Measurements from ENCODE around the gene ENOX1. TPM values are rescaled to one million over a fixed set of nuclear protein-coding genes. Genes with fewer than 3 reads are reported as not detected.

The ENOX1 gene
- total RNA-seq, 1 experiment from 2014 or later, result 0.35 TPM

DNA sequence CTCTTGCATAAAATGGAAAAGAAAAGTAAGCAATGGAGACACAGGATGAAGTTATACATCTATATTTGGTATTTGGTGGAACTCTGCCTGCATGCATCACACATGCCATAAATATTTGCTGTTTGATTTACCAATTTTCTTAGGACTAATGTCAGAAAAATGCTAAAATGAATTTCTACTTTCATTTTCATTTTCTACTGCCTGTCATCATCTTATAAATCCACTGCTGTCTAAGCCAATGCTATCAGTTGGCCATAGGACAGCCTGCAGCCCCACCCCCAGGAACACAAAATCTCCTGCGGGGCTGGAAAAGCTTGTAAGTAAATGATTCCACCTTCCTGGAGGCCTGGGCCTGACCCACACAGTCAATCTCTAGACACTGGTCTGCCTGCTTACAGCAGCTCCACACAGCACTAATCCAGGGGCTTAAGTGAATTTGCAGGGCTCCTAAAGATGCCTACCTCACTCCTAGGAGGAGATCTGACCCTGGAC, 122.0 kb downstream of the ENOX1 start:
- ChIA-PET POLR2A (ENCODE audit: unreplicated experiment) (interaction anchor here (0.6 kb wide), 2 partner anchors 519 to 1605 kb away, joined by 3 to 5 read pairs; no protein-coding TSS in a partner anchor), CTCF (no interaction called here)
- H3F3A ChIP-seq (ENCODE audit: insufficient read depth, low read depth), result no peaks in the 10 kb centered on the region
- TF ChIP-seq, protein P1, sequence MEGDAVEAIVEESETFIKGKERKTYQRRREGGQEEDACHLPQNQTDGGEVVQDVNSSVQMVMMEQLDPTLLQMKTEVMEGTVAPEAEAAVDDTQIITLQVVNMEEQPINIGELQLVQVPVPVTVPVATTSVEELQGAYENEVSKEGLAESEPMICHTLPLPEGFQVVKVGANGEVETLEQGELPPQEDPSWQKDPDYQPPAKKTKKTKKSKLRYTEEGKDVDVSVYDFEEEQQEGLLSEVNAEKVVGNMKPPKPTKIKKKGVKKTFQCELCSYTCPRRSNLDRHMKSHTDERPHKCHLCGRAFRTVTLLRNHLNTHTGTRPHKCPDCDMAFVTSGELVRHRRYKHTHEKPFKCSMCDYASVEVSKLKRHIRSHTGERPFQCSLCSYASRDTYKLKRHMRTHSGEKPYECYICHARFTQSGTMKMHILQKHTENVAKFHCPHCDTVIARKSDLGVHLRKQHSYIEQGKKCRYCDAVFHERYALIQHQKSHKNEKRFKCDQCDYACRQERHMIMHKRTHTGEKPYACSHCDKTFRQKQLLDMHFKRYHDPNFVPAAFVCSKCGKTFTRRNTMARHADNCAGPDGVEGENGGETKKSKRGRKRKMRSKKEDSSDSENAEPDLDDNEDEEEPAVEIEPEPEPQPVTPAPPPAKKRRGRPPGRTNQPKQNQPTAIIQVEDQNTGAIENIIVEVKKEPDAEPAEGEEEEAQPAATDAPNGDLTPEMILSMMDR (conservative IDR thresholded peaks at IDR 0.05), result no peak
- no peak for TF ChIP-seq EZH2 (IDR thresholded peaks at IDR 0.05; ENCODE audit: low read depth)
- H3K4me3 ChIP-seq, result no peak overlapping the region
- no peaks in the 10 kb centered on the region for H3K9me3 ChIP-seq (ENCODE audit: insufficient read depth, low read depth)
- no peaks in the 10 kb centered on the region for H3K27me3 ChIP-seq (ENCODE audit: insufficient read depth, low read depth)
- no peaks in the 10 kb centered on the region for H4K20me1 ChIP-seq (ENCODE audit: insufficient read depth)
- intact Hi-C loops (cut with micrococcal nuclease; ENCODE audit: unreplicated experiment), result no loop called here
- H3K36me3 ChIP-seq (ENCODE audit: low read depth), result no peaks in the 10 kb centered on the region
- H3K79me2 ChIP-seq (ENCODE audit: low read depth), result no peaks in the 10 kb centered on the region
- BruUV-seq (replicated peaks), result no TSS peak
- DNase-seq, result peak; percentile 39 to 57
- peaks cover 10% of the 10 kb centered on the region; the same call in 1 of the 2 replicates for H3K4me1 ChIP-seq (replicated peaks; ENCODE audit: insufficient read depth)
- no peaks in the 10 kb centered on the region for H3K9me2 ChIP-seq (ENCODE audit: insufficient read depth)
- 0 out of 2 replicates have a peak overlapping the region, but pooled peaks have one; percentile 13 for H2AFZ ChIP-seq
- peak overlapping the region; percentile 7; the same call in 1 of the 2 replicates for H3K4me2 ChIP-seq
- no peak overlapping the region for H3K27ac ChIP-seq

DNA sequence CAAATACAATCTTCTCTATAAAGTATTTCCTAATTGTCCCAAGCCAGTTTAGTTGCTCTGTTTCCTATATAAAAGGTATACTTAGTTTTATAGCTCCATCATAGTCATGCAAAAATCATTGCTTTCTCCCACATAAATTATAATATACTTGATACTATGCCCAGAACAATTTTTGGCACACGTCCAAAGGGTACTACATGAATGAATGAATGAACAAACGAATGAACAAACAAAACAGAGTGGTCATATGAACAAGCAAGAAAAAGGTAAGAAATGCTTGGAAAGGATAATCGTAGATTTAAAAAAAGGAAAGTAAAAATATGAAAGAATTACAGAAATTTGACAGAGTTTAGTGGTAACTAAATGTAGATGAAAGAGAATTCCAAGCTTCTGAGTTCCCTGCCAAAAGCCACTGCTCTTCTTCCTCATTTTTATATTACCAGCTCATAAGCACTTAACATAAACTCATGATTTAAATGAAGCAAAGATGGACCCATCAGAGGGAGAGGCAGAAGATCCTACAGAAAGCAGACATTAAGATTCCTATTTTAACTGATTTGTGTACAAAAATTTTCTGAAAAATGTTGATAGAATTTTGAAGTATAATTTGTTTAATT, 123.2 kb downstream of the ENOX1 start:
- intact Hi-C loops (cut with micrococcal nuclease; ENCODE audit: unreplicated experiment), result no loop called here
- no peaks in the 10 kb centered on the region for H3K9me3 ChIP-seq (ENCODE audit: insufficient read depth, low read depth)
- no peaks in the 10 kb centered on the region for H3K36me3 ChIP-seq (ENCODE audit: low read depth)
- BruUV-seq (replicated peaks), result no TSS peak
- no peak overlapping the region for H2AFZ ChIP-seq
- H3K4me1 ChIP-seq (replicated peaks; ENCODE audit: insufficient read depth), result peaks cover 10% of the 10 kb centered on the region; the same call in 1 of the 2 replicates
- H3K4me3 ChIP-seq, result no peak overlapping the region
- H3K79me2 ChIP-seq (ENCODE audit: low read depth), result no peaks in the 10 kb centered on the region
- H3F3A ChIP-seq (ENCODE audit: insufficient read depth, low read depth), result no peaks in the 10 kb centered on the region
- ChIA-PET POLR2A (ENCODE audit: unreplicated experiment) (no interaction called here), CTCF (no interaction called here)
- no peak overlapping the region for H3K27ac ChIP-seq
- H4K20me1 ChIP-seq (ENCODE audit: insufficient read depth), result no peaks in the 10 kb centered on the region
- no peak overlapping the region for H3K4me2 ChIP-seq
- no peaks in the 10 kb centered on the region for H3K9me2 ChIP-seq (ENCODE audit: insufficient read depth)
- no peak for DNase-seq
- TF ChIP-seq EZH2 (IDR thresholded peaks at IDR 0.05; ENCODE audit: low read depth), result no peak
- TF ChIP-seq, protein P1 (conservative IDR thresholded peaks at IDR 0.05), result no peak
- no peaks in the 10 kb centered on the region for H3K27me3 ChIP-seq (ENCODE audit: insufficient read depth, low read depth)

DNA sequence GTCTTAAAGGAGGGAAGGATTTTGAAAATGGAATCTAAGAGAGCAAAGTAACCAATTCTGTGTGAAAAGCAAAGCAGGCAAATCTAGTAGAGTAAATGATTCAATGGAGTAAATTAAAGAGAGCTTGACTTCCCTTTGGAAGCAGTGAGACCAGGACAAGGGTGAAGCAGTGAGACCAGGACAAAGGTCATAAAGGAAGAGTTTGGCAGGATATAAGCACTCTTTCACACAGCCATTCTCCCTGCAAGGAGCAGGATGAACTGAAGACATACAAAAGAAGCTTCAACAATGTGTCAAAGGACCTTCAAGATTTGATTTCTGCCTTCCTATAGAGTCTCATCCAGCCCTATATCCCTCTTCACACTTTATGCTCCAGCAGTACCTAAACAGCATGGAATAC, 123.8 kb downstream of the ENOX1 start:
- Histone ChIP-seq H3K4me2 (no peak overlapping the region), H3F3A (ENCODE audit: insufficient read depth, low read depth) (no peaks in the 10 kb centered on the region), H3K9me3 (ENCODE audit: insufficient read depth, low read depth) (no peaks in the 10 kb centered on the region), H2AFZ (no peak overlapping the region), H3K4me3 (no peak overlapping the region), H3K79me2 (ENCODE audit: low read depth) (no peaks in the 10 kb centered on the region), H3K4me1 (replicated peaks; ENCODE audit: insufficient read depth) (peaks cover 10% of the 10 kb centered on the region; the same call in 1 of the 2 replicates), H3K27ac (no peak overlapping the region), H3K36me3 (ENCODE audit: low read depth) (no peaks in the 10 kb centered on the region), H3K27me3 (ENCODE audit: insufficient read depth, low read depth) (no peaks in the 10 kb centered on the region), H4K20me1 (ENCODE audit: insufficient read depth) (no peaks in the 10 kb centered on the region), H3K9me2 (ENCODE audit: insufficient read depth) (no peaks in the 10 kb centered on the region)
- ChIA-PET CTCF (interaction anchor here (0.5 kb wide), 1 partner anchor 56 kb away, joined by 6 read pairs; no protein-coding TSS in a partner anchor), POLR2A (ENCODE audit: unreplicated experiment) (no interaction called here)
- no TSS peak for BruUV-seq (replicated peaks)
- intact Hi-C loops (cut with micrococcal nuclease; ENCODE audit: unreplicated experiment), result no loop called here
- DNase-seq, result no peak
- TF ChIP-seq, protein P1 (conservative IDR thresholded peaks at IDR 0.05), result no peak
- TF ChIP-seq EZH2 (IDR thresholded peaks at IDR 0.05; ENCODE audit: low read depth), result no peak
